DMS153 treated with DMSO at 0.1 percent for 48 hours (cell line): Measurements from ENCODE around the gene SAMD7.

Experiments used
- DNase-seq: peaks from one replicate; lab custom pipeline; 2025; ENCODE audit not compliant: unreplicated experiment; lab: John Stamatoyannopoulos, UW

Gene SAMD7

GRCh38 chr3:169907476-169907875 is 3.9 kb upstream of the SAMD7 start:
- no peak for DNase-seq

- no peak for DNase-seq
Observed at GRCh38 chr3:169907944-169908343, 3.4 kb upstream of the SAMD7 start.

- DNase-seq = no peak
Observed at GRCh38 chr3:169913323-169913722, 2.0 kb downstream of the SAMD7 start.

GRCh38 chr3:169914321-169914720 is 2.9 kb downstream of the SAMD7 start:
- no peak for DNase-seq

- DNase-seq = peak; percentile 18
Observed at GRCh38 chr3:169923189-169923588, 11.8 kb downstream of the SAMD7 start.

GRCh38 chr3:169923831-169924230 is 12.5 kb downstream of the SAMD7 start:
- no peak for DNase-seq

GRCh38 chr3:169929830-169930519 is 18.6 kb downstream of the SAMD7 start:
- no peak for DNase-seq

- no peak for DNase-seq
Observed at GRCh38 chr3:169930843-169931242, 19.5 kb downstream of the SAMD7 start.

- DNase-seq = no peak
Observed at GRCh38 chr3:169931747-169932520, 20.6 kb downstream of the SAMD7 start.

GRCh38 chr3:169939320-169939719 is 27.9 kb downstream of the SAMD7 start:
- no peak for DNase-seq

GRCh38 chr3:169939751-169940150 is 28.4 kb downstream of the SAMD7 start:
- no peak for DNase-seq

GRCh38 chr3:169940470-169941181 is 29.3 kb downstream of the SAMD7 start:
- no peak for DNase-seq

GRCh38 chr3:169945313-169945712 is 33.9 kb downstream of the SAMD7 start:
- no peak for DNase-seq

- no peak for DNase-seq
Observed at GRCh38 chr3:169946336-169946735, 35.0 kb downstream of the SAMD7 start.

- peak; percentile 57 for DNase-seq
Observed at GRCh38 chr3:169948559-169949448, 37.4 kb downstream of the SAMD7 start.

GRCh38 chr3:169952045-169952444 is 40.7 kb downstream of the SAMD7 start:
- no peak for DNase-seq

GRCh38 chr3:169953462-169954141 is 42.2 kb downstream of the SAMD7 start:
- no peak for DNase-seq

GRCh38 chr3:169954142-169954756 is 42.9 kb downstream of the SAMD7 start:
- no peak for DNase-seq

- DNase-seq = no peak
Observed at GRCh38 chr3:169955406-169955805, 44.0 kb downstream of the SAMD7 start.

- DNase-seq = no peak
Observed at GRCh38 chr3:169964176-169964575, 52.8 kb downstream of the SAMD7 start.
